ENCODE data around the gene GRIPAP1.

GRIPAP1 gene

DNA sequence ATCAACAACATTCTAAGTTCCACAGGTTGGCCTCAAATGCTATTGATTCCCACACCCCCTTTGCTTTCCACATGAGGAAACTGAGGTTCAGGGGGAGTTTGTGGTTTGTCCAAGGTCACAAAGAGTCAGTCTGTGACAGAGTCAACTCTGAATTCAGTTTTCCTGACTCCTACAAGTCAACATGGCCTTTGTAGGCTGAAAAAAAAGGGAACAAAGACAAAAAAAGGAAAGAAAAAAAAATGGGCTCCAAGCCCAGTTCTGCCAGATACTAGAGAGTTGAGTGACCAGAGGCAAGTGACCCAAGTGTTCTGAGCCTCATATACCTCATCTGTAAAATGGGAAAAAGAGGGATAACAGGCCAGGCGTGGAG, 66.8 kb downstream of the GRIPAP1 start:
- H3K27me3 Mint-ChIP-seq (ENCODE audit: low read depth, poor library complexity) = no peaks in the 10 kb centered on the region
- TF ChIP-seq, protein P1, sequence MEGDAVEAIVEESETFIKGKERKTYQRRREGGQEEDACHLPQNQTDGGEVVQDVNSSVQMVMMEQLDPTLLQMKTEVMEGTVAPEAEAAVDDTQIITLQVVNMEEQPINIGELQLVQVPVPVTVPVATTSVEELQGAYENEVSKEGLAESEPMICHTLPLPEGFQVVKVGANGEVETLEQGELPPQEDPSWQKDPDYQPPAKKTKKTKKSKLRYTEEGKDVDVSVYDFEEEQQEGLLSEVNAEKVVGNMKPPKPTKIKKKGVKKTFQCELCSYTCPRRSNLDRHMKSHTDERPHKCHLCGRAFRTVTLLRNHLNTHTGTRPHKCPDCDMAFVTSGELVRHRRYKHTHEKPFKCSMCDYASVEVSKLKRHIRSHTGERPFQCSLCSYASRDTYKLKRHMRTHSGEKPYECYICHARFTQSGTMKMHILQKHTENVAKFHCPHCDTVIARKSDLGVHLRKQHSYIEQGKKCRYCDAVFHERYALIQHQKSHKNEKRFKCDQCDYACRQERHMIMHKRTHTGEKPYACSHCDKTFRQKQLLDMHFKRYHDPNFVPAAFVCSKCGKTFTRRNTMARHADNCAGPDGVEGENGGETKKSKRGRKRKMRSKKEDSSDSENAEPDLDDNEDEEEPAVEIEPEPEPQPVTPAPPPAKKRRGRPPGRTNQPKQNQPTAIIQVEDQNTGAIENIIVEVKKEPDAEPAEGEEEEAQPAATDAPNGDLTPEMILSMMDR (IDR thresholded peaks at IDR 0.05) = no peak
- no peak for DNase-seq
- peaks cover 22% of the 10 kb centered on the region for H3K4me1 Mint-ChIP-seq
- no peak overlapping the region for H3K4me3 Mint-ChIP-seq
- H3K36me3 Mint-ChIP-seq (ENCODE audit: low read depth) = peaks cover 58% of the 10 kb centered on the region
- H3K9me3 Mint-ChIP-seq = peaks cover 38% of the 10 kb centered on the region
- H3K27ac Mint-ChIP-seq = peak overlapping the region; percentile 39

DNA sequence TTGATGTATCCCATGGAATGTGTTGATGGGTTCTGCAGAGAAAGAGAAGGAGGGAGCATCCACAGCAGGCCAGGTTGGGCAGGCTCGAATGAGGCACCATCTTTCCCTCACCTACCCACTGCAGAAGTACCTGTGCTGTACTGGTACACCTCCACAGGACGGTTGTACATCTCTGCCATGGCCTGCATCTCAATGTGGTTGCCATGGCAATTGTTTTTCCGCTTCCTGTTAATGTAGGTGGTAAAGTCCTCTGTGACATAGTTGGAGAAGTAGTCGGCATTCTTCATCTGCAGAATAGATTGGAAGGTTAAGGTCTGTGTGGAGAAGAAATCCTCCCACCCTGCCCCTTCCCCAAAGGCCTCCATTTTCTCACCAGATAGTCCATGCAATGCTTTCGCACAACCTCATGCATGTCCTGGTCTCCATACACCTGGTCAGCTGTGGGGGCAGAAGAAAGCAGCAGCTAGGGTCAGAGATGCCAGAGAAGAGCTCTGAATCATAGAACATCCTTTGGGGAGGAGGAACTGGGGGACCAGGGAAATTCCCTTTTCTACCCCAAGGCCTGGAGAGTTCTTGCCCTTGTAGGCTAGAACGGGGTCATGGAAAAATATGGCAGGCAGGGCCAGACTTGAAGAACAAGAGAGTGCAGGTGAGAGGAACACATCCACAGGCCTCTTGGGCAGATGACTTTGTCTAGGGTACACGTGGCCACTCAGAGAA, 67.3 kb downstream of the GRIPAP1 start:
- H3K36me3 Mint-ChIP-seq (ENCODE audit: low read depth) = peaks cover 62% of the 10 kb centered on the region
- peaks cover 22% of the 10 kb centered on the region for H3K4me1 Mint-ChIP-seq
- TF ChIP-seq, protein P1 (IDR thresholded peaks at IDR 0.05) = no peak
- H3K27me3 Mint-ChIP-seq (ENCODE audit: low read depth, poor library complexity) = no peaks in the 10 kb centered on the region
- no peak overlapping the region for H3K27ac Mint-ChIP-seq
- DNase-seq = no peak
- H3K9me3 Mint-ChIP-seq = peaks cover 38% of the 10 kb centered on the region
- no peak overlapping the region for H3K4me3 Mint-ChIP-seq

DNA sequence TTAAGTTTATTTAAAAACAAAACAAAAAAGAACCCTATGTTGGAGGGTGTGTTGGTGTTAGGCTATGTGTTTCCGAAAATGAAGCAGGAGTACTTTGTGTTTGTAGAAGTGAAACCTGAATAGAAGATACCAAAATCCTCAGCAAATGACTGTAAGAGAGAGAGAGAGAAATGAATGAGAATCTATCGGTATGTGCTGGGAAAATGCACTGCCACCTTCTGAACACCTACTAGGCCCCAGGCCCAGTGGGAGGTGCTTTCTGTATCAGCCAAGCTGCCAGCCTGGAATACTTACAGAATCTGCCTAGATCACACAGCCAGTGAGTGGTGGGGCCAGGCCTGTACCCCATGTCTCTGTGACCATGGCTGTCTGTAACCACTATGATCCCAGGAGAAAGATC, 68.3 kb downstream of the GRIPAP1 start:
- Mint-ChIP-seq H3K4me3 (no peak overlapping the region), H3K9me3 (peaks cover 30% of the 10 kb centered on the region), H3K36me3 (ENCODE audit: low read depth) (peaks cover 55% of the 10 kb centered on the region), H3K27me3 (ENCODE audit: low read depth, poor library complexity) (no peaks in the 10 kb centered on the region), H3K4me1 (peaks cover 15% of the 10 kb centered on the region), H3K27ac (no peak overlapping the region)
- TF ChIP-seq, protein P1 (IDR thresholded peaks at IDR 0.05) = no peak
- DNase-seq = no peak

DNA sequence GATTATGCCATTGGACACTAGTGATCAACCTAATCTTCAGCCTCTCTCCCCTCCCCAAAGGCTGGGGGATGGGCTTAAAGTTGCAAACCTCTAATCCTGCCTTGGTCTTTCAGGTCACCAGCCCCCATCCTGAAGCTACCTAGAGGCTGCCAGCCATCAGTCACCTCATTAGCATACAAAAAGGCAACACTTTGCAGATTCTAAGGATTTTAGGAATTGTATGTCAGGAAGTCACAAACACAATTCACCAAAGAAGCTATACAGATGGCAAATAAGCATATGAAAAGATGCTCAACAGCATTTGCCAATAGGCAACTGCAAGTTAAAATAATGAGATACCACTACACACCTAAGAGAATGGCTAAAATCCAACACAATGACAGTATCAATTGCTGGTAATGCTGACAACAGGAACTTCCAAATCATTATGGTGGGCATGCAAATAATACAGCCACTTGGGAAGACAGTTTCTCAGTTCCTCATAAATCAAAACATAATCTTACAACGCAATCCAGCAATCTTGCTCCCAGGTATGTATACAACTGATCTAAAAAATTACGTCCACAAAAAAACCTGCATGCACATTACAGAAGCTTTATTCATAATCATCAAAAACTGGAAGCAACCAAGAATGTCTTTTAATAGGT, 74.2 kb downstream of the GRIPAP1 start:
- peaks cover 7% of the 10 kb centered on the region for H3K4me1 Mint-ChIP-seq
- H3K4me3 Mint-ChIP-seq = no peak overlapping the region
- peaks cover 34% of the 10 kb centered on the region for H3K9me3 Mint-ChIP-seq
- DNase-seq = no peak
- no peaks in the 10 kb centered on the region for H3K27me3 Mint-ChIP-seq (ENCODE audit: low read depth, poor library complexity)
- peaks cover 55% of the 10 kb centered on the region for H3K36me3 Mint-ChIP-seq (ENCODE audit: low read depth)
- no peak overlapping the region for H3K27ac Mint-ChIP-seq
- TF ChIP-seq, protein P1 (IDR thresholded peaks at IDR 0.05) = no peak

DNA sequence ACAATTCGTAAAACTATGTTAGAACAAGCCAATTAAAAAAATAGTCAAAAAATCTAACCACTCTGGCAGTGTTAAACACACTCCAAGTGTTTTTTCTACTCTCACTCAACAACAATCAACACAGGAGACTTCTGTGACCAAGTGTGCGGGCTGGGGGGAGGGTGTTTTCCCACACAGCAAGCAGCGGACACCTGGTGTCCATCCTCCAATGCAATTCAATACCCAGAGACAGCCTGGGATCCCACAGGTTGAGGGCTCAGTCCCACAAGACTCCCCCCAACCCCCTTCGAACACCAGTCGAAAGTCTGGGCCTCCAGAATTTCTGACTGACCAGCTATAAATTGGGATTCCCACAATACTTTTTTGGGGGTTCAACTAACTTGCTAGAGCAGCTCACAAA, 74.9 kb downstream of the GRIPAP1 start:
- no peak for DNase-seq
- Mint-ChIP-seq H3K4me3 (no peak overlapping the region), H3K27ac (no peak overlapping the region), H3K27me3 (ENCODE audit: low read depth, poor library complexity) (no peaks in the 10 kb centered on the region), H3K9me3 (peaks cover 33% of the 10 kb centered on the region), H3K36me3 (ENCODE audit: low read depth) (peaks cover 52% of the 10 kb centered on the region), H3K4me1 (peaks cover 7% of the 10 kb centered on the region)
- TF ChIP-seq, protein P1 (IDR thresholded peaks at IDR 0.05) = no peak

DNA sequence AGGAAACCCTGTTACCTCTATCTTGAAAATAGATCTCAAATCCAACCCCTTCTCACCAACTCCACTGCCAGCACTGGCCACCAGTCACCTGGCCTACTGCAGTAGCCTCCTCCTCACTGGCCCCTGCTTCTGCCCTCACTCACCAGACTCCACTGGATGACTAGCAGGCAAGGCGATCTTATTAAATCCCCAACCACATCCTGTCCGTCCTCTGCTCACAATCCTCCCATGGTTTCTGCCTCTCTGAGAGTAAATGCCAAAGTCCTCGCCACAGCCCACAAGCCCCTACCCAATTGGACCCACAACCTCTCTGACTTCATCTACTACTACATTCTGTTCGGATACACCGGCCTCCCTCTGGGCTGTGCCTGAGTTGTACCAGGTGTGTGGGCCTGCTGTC, 77.8 kb downstream of the GRIPAP1 start:
- TF ChIP-seq, protein P1 (IDR thresholded peaks at IDR 0.05) = no peak
- peaks cover 37% of the 10 kb centered on the region for H3K36me3 Mint-ChIP-seq (ENCODE audit: low read depth)
- peaks cover 3% of the 10 kb centered on the region for H3K27me3 Mint-ChIP-seq (ENCODE audit: low read depth, poor library complexity)
- DNase-seq = no peak
- no peak overlapping the region for H3K27ac Mint-ChIP-seq
- H3K4me1 Mint-ChIP-seq = peaks cover 22% of the 10 kb centered on the region
- H3K4me3 Mint-ChIP-seq = no peak overlapping the region
- H3K9me3 Mint-ChIP-seq = peaks cover 38% of the 10 kb centered on the region
